HCT116 (cell line): Measurements from ENCODE around the gene STX10. TPM values are rescaled to one million over a fixed set of nuclear protein-coding genes. Genes with fewer than 3 reads are reported as not detected.
A peak's percentile ranks its signal among the peaks of the same experiment; 100 is the strongest.

Source experiments
- ATAC-seq: fragments of 200-7000 bp; cut with Tn5 transposase; 2 replicates; pipeline ENCODE4 v1.9.1; 2020; ENCODE audit warnings: mild to moderate bottlenecking, moderate library complexity
- BruUV-seq: library from RNA; stranded (reverse); fragments of 400-500 nt; replicated peaks from 2 replicates; lab custom pipeline; 2021; lab: Mats Ljungman, UMichigan
- CTCF ChIA-PET: fragments of 300-600 bp; sonication (Branson Sonifier 250); formaldehyde crosslinking; loops from one replicate; lab custom pipeline; 2021; ENCODE audit warnings: antibody characterized with exemption; lab: Charles Lee
- POLR2A ChIA-PET: fragments of 300-600, 350-600 bp; sonication (Branson Sonifier 250); formaldehyde crosslinking; loops from one replicate; lab custom pipeline; 2021; ENCODE audit warnings: antibody characterized with exemption; lab: Charles Lee
- RAD21 ChIA-PET, 2 experiments: fragments of 300-600 bp; sonication (Branson Sonifier 250); formaldehyde crosslinking; loops; one replicate each; lab custom pipeline; 2023; ENCODE audit warnings: low total read pairs in 2 of 2; ENCODE audit not compliant: uncharacterized antibody in 2 of 2, unreplicated experiment in 2 of 2, low non-redundant PET in 1 of 2; lab: Charles Lee
- DNase-seq: peaks from one replicate; pipeline ENCODE4 v3.0.0-alpha.2; 2010; ENCODE audit warnings: low read depth, low spot score
- H2AFZ ChIP-seq: fragments of 200-600 bp; shearing (Covaris generic), sonication (generic); 2 replicates; pipeline ENCODE4 v1.6.1; 2017; ENCODE audit warnings: low read depth, mixed run types, mixed read lengths, antibody characterized with exemption, low read length; ENCODE audit not compliant: poor library complexity, severe bottlenecking
- H3K27ac ChIP-seq: 2 replicates; pipeline ENCODE4 v1.5.1; 2012; ENCODE audit warnings: low read depth, low read length
- H3K27me3 ChIP-seq: fragments of 200-600 bp; sonication (generic); 2 replicates; pipeline ENCODE4 v1.6.1; 2016; ENCODE audit warnings: mixed run types, low read length, mixed read lengths; ENCODE audit not compliant: insufficient read depth
- H3K36me3 ChIP-seq, 2 experiments: fragments of 200-500 bp in 1 of 2; fragments of 200-600 bp in 1 of 2; sonication (Bioruptor generic) in 1 of 2; sonication (generic) in 1 of 2; 2 replicates each; pipeline versions ENCODE4 v1.5.1 to v1.6.1; 2014 to 2016; ENCODE audit warnings: low read length in 2 of 2, inconsistent platforms in 1 of 2, mixed read lengths in 1 of 2, mixed run types in 1 of 2; ENCODE audit not compliant: insufficient read depth in 2 of 2, control insufficient read depth in 1 of 2
- H3K4me1 ChIP-seq, 2 experiments: fragments of 200-600 bp in 1 of 2; sonication (generic) in 1 of 2; 2 replicates each; pipeline versions ENCODE4 v1.5.1 to v1.6.1; 2012 to 2017; ENCODE audit warnings: low read length in 2 of 2, inconsistent platforms in 1 of 2, mild to moderate bottlenecking in 1 of 2, mixed read lengths in 1 of 2, mixed run types in 1 of 2, moderate library complexity in 1 of 2; ENCODE audit not compliant: insufficient read depth in 2 of 2, control insufficient read depth in 1 of 2
- H3K4me2 ChIP-seq: fragments of 200-600 bp; sonication (generic); 2 replicates; pipeline ENCODE4 v1.6.1; 2017; ENCODE audit warnings: mixed run types, low read length, mixed read lengths
- H3K4me3 ChIP-seq, 2 experiments: fragments of 200-600 bp in 1 of 2; sonication (generic) in 1 of 2; replicated peaks in 1 of 2; 2 replicates each; pipeline ENCODE4 v1.5.1; 2011 to 2016; ENCODE audit warnings: low read length in 2 of 2, control low read depth in 1 of 2, low read depth in 1 of 2, mild to moderate bottlenecking in 1 of 2, mixed read lengths in 1 of 2, mixed run types in 1 of 2
- H3K79me2 ChIP-seq: fragments of 200-600 bp; sonication (generic); 2 replicates; pipeline ENCODE4 v1.6.1; 2017; ENCODE audit warnings: mild to moderate bottlenecking, mixed run types, low read length, moderate library complexity, mixed read lengths; ENCODE audit not compliant: insufficient read depth
- H3K9ac ChIP-seq: fragments of 200-600 bp; sonication (generic); 2 replicates; pipeline ENCODE4 v1.6.1; 2016; ENCODE audit warnings: low read length, mixed read lengths
- H3K9me2 ChIP-seq: fragments of 200-600 bp; sonication (generic), shearing (Covaris generic); 2 replicates; pipeline ENCODE4 v1.6.1; 2017; ENCODE audit warnings: mixed run types, mild to moderate bottlenecking, moderate library complexity; ENCODE audit not compliant: insufficient read depth
- H3K9me3 ChIP-seq, 2 experiments: fragments of 200-500 bp in 1 of 2; fragments of 200-600 bp in 1 of 2; sonication (Bioruptor generic) in 1 of 2; sonication (generic) in 1 of 2; 2 replicates each; pipeline ENCODE4 v1.6.1; 2014 to 2017; ENCODE audit warnings: low read length in 2 of 2, mixed read lengths in 2 of 2, inconsistent platforms in 1 of 2, low read depth in 1 of 2, mild to moderate bottlenecking in 1 of 2, mixed run types in 1 of 2, moderate library complexity in 1 of 2; ENCODE audit not compliant: control insufficient read depth in 1 of 2, insufficient read depth in 1 of 2
- H4K20me1 ChIP-seq: fragments of 200-600 bp; sonication (generic), shearing (Covaris generic); 2 replicates; pipeline ENCODE4 v1.6.1; 2017; ENCODE audit warnings: mixed run types, mild to moderate bottlenecking, moderate library complexity; ENCODE audit not compliant: insufficient read depth
- CBX3 ChIP-seq: IDR thresholded peaks from 2 replicates; pipeline ENCODE4 v1.6.1; 2012; ENCODE audit warnings: low read depth
- CEBPB ChIP-seq: IDR thresholded peaks from 2 replicates; pipeline ENCODE4 v1.6.1; 2012; ENCODE audit warnings: low read depth
- EGR1 ChIP-seq: IDR thresholded peaks from 2 replicates; pipeline ENCODE4 v1.6.1; 2012; ENCODE audit warnings: low read depth
- ELF1 ChIP-seq: IDR thresholded peaks from 2 replicates; pipeline ENCODE4 v1.6.1; 2012; ENCODE audit warnings: low read depth, borderline replicate concordance
- MAX ChIP-seq: IDR thresholded peaks from 2 replicates; pipeline ENCODE4 v1.6.1; 2012
- intact Hi-C: fragments of 100-400 bp; cut with micrococcal nuclease; formaldehyde crosslinking; loops from 2 replicates; pipeline ENCODE4 v1.10.0; 2022
- total RNA-seq: library from RNA; stranded (reverse); gene quantifications from one replicate; pipeline ENCODE4 v1.2.1, GENCODE V29; 2021; ENCODE audit not compliant: unreplicated experiment
- TF ChIP-seq, protein P1 (sequence below): IDR thresholded peaks from 2 replicates; pipeline ENCODE4 v1.6.1; 2011; ENCODE audit warnings: mild to moderate bottlenecking, low read length, moderate library complexity; ENCODE audit not compliant: insufficient replicate concordance; ENCODE audit errors: extremely low read depth

Gene STX10
- total RNA-seq, 1 experiment from 2014 or later: 149 TPM

DNA sequence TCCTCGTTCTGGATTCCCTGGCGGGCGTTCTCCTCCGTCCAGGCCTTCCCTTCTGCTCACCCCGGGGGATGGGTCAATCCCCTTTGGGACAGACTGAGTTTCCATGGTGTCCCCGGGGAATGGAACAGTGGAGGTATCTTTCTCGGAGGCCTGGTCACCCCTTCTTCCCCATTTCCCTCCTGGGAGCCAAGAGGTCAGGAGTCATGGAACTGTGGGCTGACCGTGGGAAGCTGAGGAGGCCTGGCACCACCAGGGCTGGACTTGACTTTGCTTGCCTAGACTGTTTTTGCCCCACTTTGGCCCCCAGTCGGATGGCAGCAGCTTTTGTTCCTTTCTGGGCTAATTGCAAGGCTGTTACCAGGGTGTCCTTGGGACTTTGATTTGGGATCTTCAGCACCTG, 30.1 kb downstream of the STX10 start:
- Histone ChIP-seq H3K4me3 (no peak overlapping the region), H3K9me3 (no peaks in the 10 kb centered on the region), H3K36me3 (peaks cover 9 to 27% of the 10 kb centered on the region in 2 experiments; a peak in 3 of 4 replicates), H3K27ac (peak overlapping the region; percentile 15; the same call in 1 of the 2 replicates), H3K27me3 (no peaks in the 10 kb centered on the region), H4K20me1 (peaks cover 24% of the 10 kb centered on the region; the same call in 1 of the 2 replicates), H3K9ac (no peak overlapping the region), H3K4me1 (peaks cover 19 to 40% of the 10 kb centered on the region in 2 experiments; a peak in 3 of 4 replicates), H3K4me2 (peak overlapping the region; percentile 89; the same call in 1 of the 2 replicates), H3K79me2 (peaks cover 89% of the 10 kb centered on the region), H2AFZ (no peak overlapping the region), H3K9me2 (no peaks in the 10 kb centered on the region)
- DNase-seq: no peak
- ChIA-PET POLR2A (no interaction called here), CTCF (interaction anchor here (2.0 kb wide), 1 partner anchor 155 kb away, joined by 5 read pairs; no protein-coding TSS in a partner anchor), RAD21 (no interaction called here)
- intact Hi-C loops: no loop called here
- ATAC-seq: no peak
- BruUV-seq: no TSS peak
- TF ChIP-seq CEBPB: no peak
- no peak for TF ChIP-seq MAX
- TF ChIP-seq CBX3: no peak
- no peak for TF ChIP-seq EGR1

GRCh38 chr19:13119627-13120026, 30.5 kb downstream of the STX10 start:
- DNase-seq (no peak), ATAC-seq (no peak)
- intact Hi-C loops: loop anchor here (5.0 kb wide), 1 partner anchor 143 kb away; no protein-coding TSS in a partner anchor
- Histone ChIP-seq H3K36me3 (peaks cover 9 to 30% of the 10 kb centered on the region in 2 experiments; a peak in 3 of 4 replicates), H3K27ac (peak overlapping the region; percentile 100), H3K9ac (peak overlapping the region; percentile 99), H4K20me1 (peaks cover 24% of the 10 kb centered on the region; the same call in 1 of the 2 replicates), H3K4me1 (peaks cover 21 to 43% of the 10 kb centered on the region in 2 experiments; a peak in 3 of 4 replicates), H3K9me3 (no peaks in the 10 kb centered on the region), H3K9me2 (no peaks in the 10 kb centered on the region), H3K4me3 (peak overlapping the region; percentile 93 to 95), H3K79me2 (peaks cover 89% of the 10 kb centered on the region), H3K4me2 (peak overlapping the region; percentile 89), H3K27me3 (no peaks in the 10 kb centered on the region), H2AFZ (no peak overlapping the region)
- ChIA-PET RAD21 (no interaction called here), POLR2A (interaction anchor here (0.5 kb wide), 1 partner anchor 100 kb away, joined by 3 read pairs; no protein-coding TSS in a partner anchor), CTCF (interaction anchor here (1.0 to 2.0 kb wide), 2 partner anchors 36 to 154 kb away, joined by 3 to 5 read pairs; no protein-coding TSS in a partner anchor)
- TF ChIP-seq ELF1: no peak
- TF ChIP-seq, protein P1, sequence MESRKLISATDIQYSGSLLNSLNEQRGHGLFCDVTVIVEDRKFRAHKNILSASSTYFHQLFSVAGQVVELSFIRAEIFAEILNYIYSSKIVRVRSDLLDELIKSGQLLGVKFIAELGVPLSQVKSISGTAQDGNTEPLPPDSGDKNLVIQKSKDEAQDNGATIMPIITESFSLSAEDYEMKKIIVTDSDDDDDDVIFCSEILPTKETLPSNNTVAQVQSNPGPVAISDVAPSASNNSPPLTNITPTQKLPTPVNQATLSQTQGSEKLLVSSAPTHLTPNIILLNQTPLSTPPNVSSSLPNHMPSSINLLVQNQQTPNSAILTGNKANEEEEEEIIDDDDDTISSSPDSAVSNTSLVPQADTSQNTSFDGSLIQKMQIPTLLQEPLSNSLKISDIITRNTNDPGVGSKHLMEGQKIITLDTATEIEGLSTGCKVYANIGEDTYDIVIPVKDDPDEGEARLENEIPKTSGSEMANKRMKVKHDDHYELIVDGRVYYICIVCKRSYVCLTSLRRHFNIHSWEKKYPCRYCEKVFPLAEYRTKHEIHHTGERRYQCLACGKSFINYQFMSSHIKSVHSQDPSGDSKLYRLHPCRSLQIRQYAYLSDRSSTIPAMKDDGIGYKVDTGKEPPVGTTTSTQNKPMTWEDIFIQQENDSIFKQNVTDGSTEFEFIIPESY: no peak
- no TSS peak for BruUV-seq
